Common myeloid progenitor, CD34-positive (primary cell): Measurements from ENCODE around the gene HLX.

Source experiments
- CTCF ChIA-PET: fragments of 350-600 bp; sonication (Branson Sonifier 250); formaldehyde crosslinking; loops from one replicate; lab custom pipeline; 2021; ENCODE audit warnings: antibody characterized with exemption; lab: Charles Lee
- POLR2A ChIA-PET: fragments of 350-600 bp; sonication (Branson Sonifier 250); formaldehyde crosslinking; loops from one replicate; lab custom pipeline; 2021; ENCODE audit warnings: antibody characterized with exemption; lab: Charles Lee
- DNase-seq, 3 donors: peaks; one replicate each; pipeline versions ENCODE4 v3.0.0 to v3.0.0-alpha.2; 2013
- H3K27ac ChIP-seq, 2 experiments: 1 replicate in 1 of 2; 2 replicates in 1 of 2; pipeline ENCODE4 v1.7.0; 2013; ENCODE audit warnings: inconsistent platforms in 2 of 2, low read length in 2 of 2, mild to moderate bottlenecking in 2 of 2, low read depth in 1 of 2, moderate library complexity in 1 of 2; ENCODE audit not compliant: severe bottlenecking in 2 of 2, insufficient read depth in 1 of 2, poor library complexity in 1 of 2
- H3K27me3 ChIP-seq, 5 experiments: replicated peaks in 2 of 5; 1 replicate in 3 of 5; 2 replicates in 2 of 5; pipeline versions ENCODE4 v1.6.1 to v1.7.0; 2013; ENCODE audit warnings: low read length in 4 of 5, mild to moderate bottlenecking in 2 of 5, moderate library complexity in 2 of 5, inconsistent platforms in 1 of 5; ENCODE audit not compliant: insufficient read depth in 5 of 5, control insufficient read depth in 4 of 5
- H3K36me3 ChIP-seq, 4 experiments: 1 replicate in 2 of 4; 2 replicates in 2 of 4; pipeline versions ENCODE4 v1.6.1 to v1.7.0; 2013; ENCODE audit warnings: low read length in 3 of 4, control low read depth in 1 of 4, mild to moderate bottlenecking in 1 of 4; ENCODE audit not compliant: control insufficient read depth in 4 of 4, insufficient read depth in 4 of 4
- H3K4me1 ChIP-seq, 4 experiments: 1 replicate in 3 of 4; 2 replicates in 1 of 4; pipeline versions ENCODE4 v1.6.1 to v1.7.1; 2013; ENCODE audit warnings: low read length in 3 of 4, mild to moderate bottlenecking in 3 of 4, control low read depth in 1 of 4, inconsistent platforms in 1 of 4, moderate library complexity in 1 of 4; ENCODE audit not compliant: control insufficient read depth in 4 of 4, insufficient read depth in 4 of 4; ENCODE audit errors: control extremely low read depth in 1 of 4
- H3K4me3 ChIP-seq, 7 experiments: 1 replicate in 4 of 7; 2 replicates in 3 of 7; pipeline versions ENCODE4 v1.5.1 to v1.7.0; 2013; ENCODE audit warnings: mild to moderate bottlenecking in 7 of 7, low read length in 6 of 7, moderate library complexity in 6 of 7, inconsistent platforms in 2 of 7, low read depth in 2 of 7, control low read depth in 1 of 7; ENCODE audit not compliant: insufficient read depth in 4 of 7, control insufficient read depth in 1 of 7; ENCODE audit errors: extremely low read depth in 1 of 7
- H3K9me3 ChIP-seq, 5 experiments: 1 replicate in 4 of 5; 2 replicates in 1 of 5; pipeline versions ENCODE4 v1.6.1 to v1.7.1; 2013; ENCODE audit warnings: low read length in 4 of 5, mild to moderate bottlenecking in 2 of 5, inconsistent platforms in 1 of 5, low read depth in 1 of 5, moderate library complexity in 1 of 5; ENCODE audit not compliant: control insufficient read depth in 4 of 5, insufficient read depth in 2 of 5; ENCODE audit errors: control extremely low read depth in 1 of 5
- WGBS: methylation state at CpG from one replicate; pipeline ENCODE4 v1.1.5; 2013; ENCODE audit not compliant: insufficient coverage; 5-methylcytosine and 5-hydroxymethylcytosine counted together

HLX gene

DNA sequence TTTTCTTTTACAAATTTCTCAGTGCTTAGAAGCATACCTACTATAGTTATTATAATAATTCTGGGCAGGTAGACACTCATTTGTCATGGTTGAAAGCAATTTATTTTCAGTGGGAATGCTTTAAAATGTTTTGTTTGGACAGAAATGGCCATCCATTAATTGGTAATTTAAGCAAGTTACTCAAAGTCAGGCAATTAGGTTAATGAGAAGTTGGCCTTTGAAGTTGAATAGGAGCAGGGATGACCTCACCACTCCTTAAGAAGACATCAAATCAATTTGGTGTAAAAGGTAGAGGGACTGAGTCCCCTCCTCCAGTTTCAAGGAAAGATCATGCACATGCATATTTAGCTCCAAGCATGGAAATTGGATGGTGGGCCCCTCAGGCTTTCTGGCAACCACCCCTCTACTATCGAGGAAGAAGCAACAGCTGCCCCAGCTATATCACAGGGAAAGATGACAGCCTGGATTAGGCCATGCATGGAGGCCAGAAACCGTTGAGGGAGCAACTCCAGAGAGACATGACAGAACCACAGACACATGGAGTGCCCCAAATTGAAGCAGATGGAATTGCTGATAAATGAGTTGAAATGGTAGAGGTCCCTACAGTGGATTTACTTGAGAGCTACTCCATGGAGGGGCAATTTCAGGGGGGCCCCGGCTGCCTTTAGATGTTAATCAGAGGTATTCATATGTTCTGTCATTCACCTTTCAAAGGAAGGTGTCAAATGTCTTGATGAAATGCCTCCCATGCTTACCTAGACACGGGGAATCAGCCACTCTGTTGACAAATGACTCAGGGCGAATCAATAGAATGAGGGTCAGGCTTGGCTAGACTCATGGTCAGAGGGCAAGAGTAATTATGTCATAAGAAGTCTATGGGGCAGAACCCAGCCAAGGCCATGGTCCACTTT is 26.7 kb downstream of the HLX start:
- WGBS = 95% methylated on average over 5 of the region's 5 CpGs
- peaks cover 0 to 5% (median 0%) of the 10 kb centered on the region in 5 experiments for H3K27me3 ChIP-seq
- no peak overlapping the region for H3K4me3 ChIP-seq
- DNase-seq = no peak
- CTCF ChIA-PET = interaction anchor here (0.7 to 2.1 kb wide), 7 partner anchors 8 to 530 kb away, joined by 3 to 5 read pairs (median 3); no protein-coding TSS in a partner anchor
- POLR2A ChIA-PET = interaction anchor here (0.7 kb wide), 1 partner anchor 805 kb away, joined by 3 read pairs; no protein-coding TSS in a partner anchor
- no peak overlapping the region for H3K27ac ChIP-seq
- no peaks in the 10 kb centered on the region for H3K9me3 ChIP-seq
- H3K36me3 ChIP-seq = no peaks in the 10 kb centered on the region
- peaks cover 0 to 15% (median 4%) of the 10 kb centered on the region in 4 experiments for H3K4me1 ChIP-seq

- H3K36me3 ChIP-seq = no peaks in the 10 kb centered on the region
- peaks cover 0 to 15% (median 4%) of the 10 kb centered on the region in 4 experiments for H3K4me1 ChIP-seq
- H3K9me3 ChIP-seq = no peaks in the 10 kb centered on the region
- H3K4me3 ChIP-seq = no peak overlapping the region
- WGBS = 100% methylated on average over 1 of the region's 2 CpGs
- no peak for DNase-seq
- H3K27me3 ChIP-seq = peaks cover 0 to 7% (median 0%) of the 10 kb centered on the region in 5 experiments
- H3K27ac ChIP-seq = no peak overlapping the region
- CTCF ChIA-PET = interaction anchor here (1.0 to 2.2 kb wide), 7 partner anchors 8 to 529 kb away, joined by 3 to 6 read pairs (median 3); no protein-coding TSS in a partner anchor
- POLR2A ChIA-PET = no interaction called here
Observed at GRCh38 chr1:220906561-220907334, 27.5 kb downstream of the HLX start.

- Histone ChIP-seq H3K27me3 (peaks cover 0 to 4% (median 0%) of the 10 kb centered on the region in 5 experiments), H3K4me3 (no peak overlapping the region), H3K9me3 (no peaks in the 10 kb centered on the region), H3K4me1 (peaks cover 0 to 19% (median 4%) of the 10 kb centered on the region in 4 experiments), H3K27ac (no peak overlapping the region), H3K36me3 (no peaks in the 10 kb centered on the region)
- 100% methylated on average over 1 of the region's 2 CpGs for WGBS
- peak in 2 of 3 donors; percentile 72 to 74 for DNase-seq
- ChIA-PET CTCF (interaction anchor here (0.6 to 3.7 kb wide), 13 partner anchors 8 to 902 kb away, joined by 3 to 13 read pairs (median 4); no protein-coding TSS in a partner anchor), POLR2A (no interaction called here)
Observed at GRCh38 chr1:220908757-220909156, 29.5 kb downstream of the HLX start.

- H3K27ac ChIP-seq = no peak overlapping the region
- H3K4me1 ChIP-seq = peaks cover 1 to 32% (median 14%) of the 10 kb centered on the region in 4 experiments
- peaks cover 0 to 4% (median 0%) of the 10 kb centered on the region in 5 experiments for H3K27me3 ChIP-seq
- H3K36me3 ChIP-seq = no peaks in the 10 kb centered on the region
- ChIA-PET CTCF (interaction anchor here (0.9 to 3.7 kb wide), 3 partner anchors 7 to 24 kb away, joined by 3 to 13 read pairs (median 4); no protein-coding TSS in a partner anchor), POLR2A (no interaction called here)
- no peak for DNase-seq
- H3K9me3 ChIP-seq = no peaks in the 10 kb centered on the region
- H3K4me3 ChIP-seq = no peak overlapping the region
- 100% methylated on average over 4 of the region's 5 CpGs for WGBS
Observed at GRCh38 chr1:220910021-220910420, 30.8 kb downstream of the HLX start.

- H3K4me3 ChIP-seq = peak overlapping the region in 2 of 7 experiments; percentile 8 to 25
- peaks cover 6 to 32% (median 21%) of the 10 kb centered on the region in 4 experiments for H3K4me1 ChIP-seq
- WGBS = 5% methylated on average over 4 of the region's 6 CpGs
- ChIA-PET CTCF (interaction anchor here (0.8 to 1.7 kb wide), 9 partner anchors 8 to 288 kb away, joined by 3 to 5 read pairs (median 3); no protein-coding TSS in a partner anchor), POLR2A (interaction anchor here (1.2 kb wide), 1 partner anchor 39 kb away, joined by 5 read pairs; no protein-coding TSS in a partner anchor)
- no peaks in the 10 kb centered on the region for H3K9me3 ChIP-seq
- H3K27me3 ChIP-seq = peaks cover 0 to 4% (median 0%) of the 10 kb centered on the region in 5 experiments
- no peak overlapping the region for H3K27ac ChIP-seq
- DNase-seq = peak in 2 of 3 donors; percentile 86 to 90
- no peaks in the 10 kb centered on the region for H3K36me3 ChIP-seq
Observed at GRCh38 chr1:220914283-220915116, 35.3 kb downstream of the HLX start.

DNA sequence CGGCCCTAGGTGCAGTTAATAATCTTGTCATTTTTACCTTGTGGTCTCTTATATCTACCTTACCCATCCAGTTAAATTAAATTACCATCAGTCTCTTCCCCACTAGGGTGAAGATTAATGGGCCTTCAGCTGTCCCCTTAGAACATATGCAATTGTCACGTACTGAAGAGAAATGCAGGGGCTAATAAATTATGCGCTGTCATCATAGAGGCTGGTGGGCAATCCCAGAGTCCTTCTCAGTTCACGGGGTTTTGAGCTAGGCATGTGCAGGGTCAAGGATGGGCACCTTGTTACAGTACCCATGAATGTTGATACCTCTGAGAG is 35.8 kb downstream of the HLX start:
- Histone ChIP-seq H3K36me3 (no peaks in the 10 kb centered on the region), H3K4me1 (peaks cover 6 to 32% (median 21%) of the 10 kb centered on the region in 4 experiments), H3K27me3 (peaks cover 0 to 4% (median 0%) of the 10 kb centered on the region in 5 experiments), H3K4me3 (peak overlapping the region in 1 of 7 experiments; percentile 25), H3K27ac (no peak overlapping the region), H3K9me3 (no peaks in the 10 kb centered on the region)
- ChIA-PET CTCF (interaction anchor here (0.7 to 1.7 kb wide), 11 partner anchors 8 to 1540 kb away, joined by 3 to 5 read pairs (median 3); no protein-coding TSS in a partner anchor), POLR2A (interaction anchor here (1.2 kb wide), 1 partner anchor 39 kb away, joined by 5 read pairs; no protein-coding TSS in a partner anchor)
- DNase-seq = no peak
- 27% methylated on average over 3 of the region's 4 CpGs for WGBS
